Thoracic aorta (tissue), 2 donors: ENCODE results near the gene CNTNAP2. TPM values are rescaled to one million over a fixed set of nuclear protein-coding genes. Genes with fewer than 3 reads are reported as not detected.

ENCODE experiments used
- ATAC-seq: fragments of 150-250 bp; one replicate; pipeline ENCODE4 v1.8.0; 2017; ENCODE audit warnings: low read depth; ENCODE audit not compliant: insufficient number of reproducible peaks, low FRiP score
- DNase-seq: peaks from one replicate; pipeline ENCODE4 v3.0.0-alpha.2; 2020; ENCODE audit warnings: low spot score
- H3K27ac ChIP-seq, 2 donors: fragments of 200-600 bp; sonication (generic); 1 replicate in 1 of 2; 2 replicates in 1 of 2; pipeline ENCODE4 v1.5.1; 2016; ENCODE audit warnings: mild to moderate bottlenecking in 2 of 2, moderate library complexity in 2 of 2
- H3K27me3 ChIP-seq: fragments of 200-600 bp; sonication (generic); replicated peaks from 2 replicates; pipeline ENCODE4 v1.6.0; 2016; ENCODE audit warnings: mild to moderate bottlenecking; ENCODE audit not compliant: insufficient read depth
- H3K36me3 ChIP-seq: fragments of 200-600 bp; sonication (generic); one replicate; pipeline ENCODE4 v1.5.1; 2016
- H3K4me1 ChIP-seq, 2 donors: fragments of 200-600 bp; sonication (generic); 1 replicate in 1 of 2; 2 replicates in 1 of 2; pipeline versions ENCODE4 v1.5.1 to v1.6.0; 2016; ENCODE audit warnings: low read depth in 2 of 2, mild to moderate bottlenecking in 1 of 2; ENCODE audit not compliant: control insufficient read depth in 1 of 2
- H3K4me3 ChIP-seq: fragments of 200-600 bp; sonication (generic); 2 replicates; pipeline ENCODE4 v1.5.1; 2016; ENCODE audit warnings: mild to moderate bottlenecking
- H3K9me3 ChIP-seq: fragments of 200-600 bp; sonication (generic); 2 replicates; pipeline ENCODE4 v1.5.1; 2016
- total RNA-seq, 2 donors: library from RNA; depleted of rRNA; stranded (reverse); fragments of >200 nt; gene quantifications; one replicate each; pipeline versions ENCODE4 v1.1.0 to v1.2.3, GENCODE V29; 2016
- TF ChIP-seq, protein P1 (sequence below): fragments of 200-600 bp; sonication (generic); IDR thresholded peaks from one replicate; pipeline ENCODE4 v1.5.1; 2019; ENCODE audit warnings: antibody characterized with exemption

The CNTNAP2 gene
- total RNA-seq, 2 donors from 2014 or later: not detected

DNA sequence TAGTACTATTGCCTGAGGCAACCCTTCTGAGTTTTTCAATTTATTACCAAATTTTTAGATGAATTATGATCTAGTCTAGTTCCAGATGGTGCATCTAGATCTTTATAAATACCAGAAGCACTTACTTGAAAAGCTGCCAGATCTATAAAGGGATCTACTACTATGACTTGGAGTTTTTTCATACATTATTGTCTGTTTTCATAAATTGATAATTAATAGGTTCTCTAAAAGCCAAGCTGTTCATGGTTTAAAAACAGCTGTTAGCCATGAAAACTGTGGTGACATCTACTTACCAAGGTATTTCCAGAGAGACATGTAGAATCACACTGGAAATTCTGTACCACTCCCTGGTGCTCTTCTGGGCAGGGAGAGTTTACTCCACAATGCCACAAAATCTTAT is 1687.4 kb downstream of the CNTNAP2 start:
- H3K36me3 ChIP-seq: no peaks in the 10 kb centered on the region
- no peak for ATAC-seq
- no peaks in the 10 kb centered on the region for H3K9me3 ChIP-seq
- no peak for DNase-seq
- no peaks in the 10 kb centered on the region for H3K27me3 ChIP-seq
- H3K27ac ChIP-seq: no peak overlapping the region
- TF ChIP-seq, protein P1, sequence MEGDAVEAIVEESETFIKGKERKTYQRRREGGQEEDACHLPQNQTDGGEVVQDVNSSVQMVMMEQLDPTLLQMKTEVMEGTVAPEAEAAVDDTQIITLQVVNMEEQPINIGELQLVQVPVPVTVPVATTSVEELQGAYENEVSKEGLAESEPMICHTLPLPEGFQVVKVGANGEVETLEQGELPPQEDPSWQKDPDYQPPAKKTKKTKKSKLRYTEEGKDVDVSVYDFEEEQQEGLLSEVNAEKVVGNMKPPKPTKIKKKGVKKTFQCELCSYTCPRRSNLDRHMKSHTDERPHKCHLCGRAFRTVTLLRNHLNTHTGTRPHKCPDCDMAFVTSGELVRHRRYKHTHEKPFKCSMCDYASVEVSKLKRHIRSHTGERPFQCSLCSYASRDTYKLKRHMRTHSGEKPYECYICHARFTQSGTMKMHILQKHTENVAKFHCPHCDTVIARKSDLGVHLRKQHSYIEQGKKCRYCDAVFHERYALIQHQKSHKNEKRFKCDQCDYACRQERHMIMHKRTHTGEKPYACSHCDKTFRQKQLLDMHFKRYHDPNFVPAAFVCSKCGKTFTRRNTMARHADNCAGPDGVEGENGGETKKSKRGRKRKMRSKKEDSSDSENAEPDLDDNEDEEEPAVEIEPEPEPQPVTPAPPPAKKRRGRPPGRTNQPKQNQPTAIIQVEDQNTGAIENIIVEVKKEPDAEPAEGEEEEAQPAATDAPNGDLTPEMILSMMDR: no peak
- H3K4me1 ChIP-seq: no peaks in the 10 kb centered on the region
- H3K4me3 ChIP-seq: no peak overlapping the region

DNA sequence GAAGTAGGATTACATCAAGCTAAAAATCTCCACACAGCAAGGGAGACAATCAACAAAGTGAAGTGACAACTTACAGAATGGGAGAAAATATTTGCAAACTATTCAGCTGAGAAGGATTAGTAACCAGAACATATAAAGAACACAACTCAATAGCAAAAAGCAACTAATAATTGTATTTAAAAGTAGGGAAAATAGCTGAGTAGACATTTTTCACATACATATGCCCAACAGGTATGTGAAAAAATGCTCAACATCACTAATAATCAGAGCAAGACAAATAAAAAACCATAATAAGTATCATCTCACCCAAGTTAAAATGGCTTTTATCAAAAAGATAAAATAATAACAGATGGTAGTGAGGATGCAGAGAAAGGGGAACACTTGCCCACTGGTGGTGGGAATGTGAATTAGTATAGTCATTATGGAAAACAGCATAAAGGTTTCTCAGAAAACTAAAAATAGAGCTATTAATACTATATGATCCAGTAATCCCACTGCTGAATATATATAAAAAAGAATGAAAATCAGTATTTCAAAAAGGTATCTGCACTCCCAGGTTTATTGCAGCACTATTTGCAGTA is 1689.5 kb downstream of the CNTNAP2 start:
- ATAC-seq (no peak), DNase-seq (no peak)
- H3K9me3 ChIP-seq: no peaks in the 10 kb centered on the region
- no peak overlapping the region for H3K4me3 ChIP-seq
- H3K36me3 ChIP-seq: no peaks in the 10 kb centered on the region
- H3K27ac ChIP-seq: no peak overlapping the region
- TF ChIP-seq, protein P1: no peak
- no peaks in the 10 kb centered on the region for H3K27me3 ChIP-seq
- H3K4me1 ChIP-seq: peaks cover 0 to 5% of the 10 kb centered on the region in 2 donors

DNA sequence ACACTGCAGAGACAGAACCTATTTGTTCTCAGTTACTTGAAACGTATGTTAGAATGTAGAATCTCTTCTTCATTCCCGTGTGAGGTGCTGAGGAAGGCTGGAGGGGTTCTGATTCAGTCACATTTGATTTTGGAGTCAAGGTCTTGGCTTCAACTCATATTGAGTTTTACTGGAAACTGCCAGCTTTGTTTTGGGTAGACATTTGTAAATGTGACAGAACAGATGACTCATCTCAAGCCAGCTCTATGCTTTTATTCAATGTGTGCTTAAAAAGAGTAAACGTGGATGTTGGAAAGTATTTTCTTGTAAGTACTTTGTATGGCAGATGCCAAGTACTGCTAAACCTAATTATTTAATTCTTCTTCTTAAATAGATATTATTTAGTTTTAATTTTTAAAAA is 1693.2 kb downstream of the CNTNAP2 start:
- Histone ChIP-seq H3K4me3 (no peak overlapping the region), H3K27ac (no peak overlapping the region), H3K27me3 (no peaks in the 10 kb centered on the region), H3K4me1 (peaks cover 0 to 5% of the 10 kb centered on the region in 2 donors), H3K9me3 (no peaks in the 10 kb centered on the region), H3K36me3 (no peaks in the 10 kb centered on the region)
- DNase-seq (no peak), ATAC-seq (no peak)
- TF ChIP-seq, protein P1: no peak

DNA sequence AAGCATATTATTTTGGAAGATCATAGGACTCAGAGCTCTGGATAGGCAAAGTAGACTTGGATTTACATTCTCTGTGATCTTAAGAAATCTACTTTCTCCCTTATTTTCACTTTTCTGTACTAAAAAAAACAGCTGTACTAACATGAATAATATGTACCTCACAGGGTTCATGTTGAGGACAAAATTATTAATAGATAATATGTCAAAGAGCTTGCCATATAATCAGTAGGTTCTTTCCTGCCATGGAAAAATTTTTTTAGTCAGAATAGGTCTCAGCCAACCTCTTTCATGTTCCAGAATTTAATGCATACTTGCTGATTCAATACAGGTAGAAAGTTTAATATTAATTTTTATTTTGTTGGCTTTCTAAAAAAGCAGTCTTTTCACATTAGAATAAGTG is 1693.7 kb downstream of the CNTNAP2 start:
- TF ChIP-seq, protein P1: no peak
- Histone ChIP-seq H3K9me3 (no peaks in the 10 kb centered on the region), H3K27me3 (no peaks in the 10 kb centered on the region), H3K4me1 (peaks cover 0 to 5% of the 10 kb centered on the region in 2 donors), H3K27ac (no peak overlapping the region), H3K4me3 (no peak overlapping the region), H3K36me3 (no peaks in the 10 kb centered on the region)
- ATAC-seq (no peak), DNase-seq (no peak)

DNA sequence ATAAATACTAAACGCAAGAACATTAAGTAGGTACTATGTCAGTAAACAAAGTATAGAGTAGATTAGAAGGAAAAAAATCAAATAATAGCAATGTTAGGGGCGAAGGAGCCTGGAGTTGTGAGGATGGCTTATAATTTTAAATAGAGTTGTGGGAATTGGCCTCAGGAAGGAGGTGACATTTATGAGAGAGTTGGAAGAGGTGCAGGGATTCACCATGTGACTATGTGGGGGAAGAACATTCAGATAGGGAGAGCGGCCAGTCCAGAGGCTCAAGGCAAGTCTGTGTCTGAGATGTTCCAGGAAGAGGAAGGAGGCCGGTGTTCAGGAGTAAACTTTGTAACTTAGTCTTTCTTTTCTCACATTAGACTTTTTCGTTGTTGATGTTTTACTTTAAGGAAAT is 1695.3 kb downstream of the CNTNAP2 start:
- TF ChIP-seq, protein P1: no peak
- Histone ChIP-seq H3K27ac (no peak overlapping the region), H3K4me3 (no peak overlapping the region), H3K36me3 (no peaks in the 10 kb centered on the region), H3K4me1 (peaks cover 0 to 5% of the 10 kb centered on the region in 2 donors), H3K9me3 (no peaks in the 10 kb centered on the region), H3K27me3 (no peaks in the 10 kb centered on the region)
- DNase-seq (no peak), ATAC-seq (no peak)
